ENCODE results near the gene NOC3L. TPM values are rescaled to one million over a fixed set of nuclear protein-coding genes. Genes with fewer than 3 reads are reported as not detected.

Gene NOC3L
- total and polyA plus RNA-seq, 10 of the 15 experiments (the other 5 are each of a cell fraction or from before 2014, with no cell fraction given): 27.8 to 51.4 (median 40.5) TPM

GRCh38 chr10:94383530-94383929 is 20.8 kb upstream of the NOC3L start (continued):
- TF ChIP-seq ZBTB40 (IDR thresholded peaks at IDR 0.05; ENCODE audit: borderline replicate concordance) (no peak), JUND (IDR thresholded peaks at IDR 0.05; ENCODE audit: low read depth, low read length) (no peak), RB1 (IDR thresholded peaks at IDR 0.05; ENCODE audit: borderline replicate concordance) (no peak), HSF1 (IDR thresholded peaks at IDR 0.05; ENCODE audit: low read depth, low read length) (no peak), PML (IDR thresholded peaks at IDR 0.05; ENCODE audit: low read length) (no peak), TCF12 (IDR thresholded peaks at IDR 0.05; ENCODE audit: low read depth, low read length) (no peak), SREBF2 (IDR thresholded peaks at IDR 0.05; ENCODE audit: low read length) (no peak), MTA2 (IDR thresholded peaks at IDR 0.05; ENCODE audit: low read depth) (no peak), POLR2A (IDR thresholded peaks at IDR 0.05; ENCODE audit: low read depth, low read length) (no peak), GABPA (IDR thresholded peaks at IDR 0.05; ENCODE audit: low read depth) (no peak), SREBF1 (IDR thresholded peaks at IDR 0.05; ENCODE audit: low read length) (no peak)

Measured in GM12878 (cell line).